WTC11 (cell line): ENCODE results near the gene CELSR2.

Source experiments
- CTCF ChIP-seq: fragments of 200-600 bp; IDR thresholded peaks from 2 replicates; pipeline ENCODE4 v1.8.0; 2022; ENCODE audit warnings: antibody characterized with exemption
- GRHL2 ChIP-seq: fragments of 250-450 bp; sonication (Bioruptor Pico); IDR thresholded peaks from 2 replicates; pipeline ENCODE4 v1.8.0; 2022; ENCODE audit warnings: mild to moderate bottlenecking, moderate library complexity; ENCODE audit not compliant: insufficient replicate concordance, severe bottlenecking
- MAX ChIP-seq: sonication (generic); formaldehyde crosslinking; IDR thresholded peaks from 2 replicates; pipeline ENCODE4 v1.8.0; 2022; ENCODE audit warnings: mild to moderate bottlenecking, missing genetic modification reagents

- TF ChIP-seq MAX (CRISPR knock-in tag): no peak
- no peak for TF ChIP-seq GRHL2 (CRISPR knock-in tag)
- TF ChIP-seq CTCF: no peak
These were observed 18.5 kb downstream of the CELSR2 start for GRCh38 chr1:109267743-109268300.
